ENCODE measurements around the gene BCL11B. TPM values are rescaled to one million over a fixed set of nuclear protein-coding genes. Genes with fewer than 3 reads are reported as not detected.

BCL11B gene
- total and polyA plus RNA-seq, 2 of the 8 experiments (the other 6 are each of a cell fraction or from before 2014, with no cell fraction given), result 0.63 to 5.9 TPM

GRCh38 chr14:99272899-99273765 lies 1.1 kb upstream of the BCL11B start:
- Histone ChIP-seq H2BK120ac (replicated peaks; ENCODE audit: low read depth, low read length) (no peak overlapping the region), H3K9ac (replicated peaks in 1 of 4; ENCODE audit: extremely low read depth in 1 of 4, low read depth in 3 of 4, low read length in 3 of 4) (no peak overlapping the region), H3K23ac (ENCODE audit: insufficient read length) (no peak overlapping the region), H3K18ac (ENCODE audit: extremely low read depth, low read length) (peak overlapping the region; percentile 66), H3K23me2 (ENCODE audit: low read depth, low read length) (peaks cover 24% of the 10 kb centered on the region), H4K20me1 (replicated peaks in 1 of 2; ENCODE audit: control insufficient read depth in 1 of 2, insufficient read depth in 2 of 2, low read length in 2 of 2) (no peaks in the 10 kb centered on the region), H3K4me3 (ENCODE audit: extremely low read depth in 1 of 4, insufficient read depth in 2 of 4, low read depth in 3 of 4, low read length in 4 of 4) (peak overlapping the region; percentile 55 to 76 (median 65)), H3K27ac (ENCODE audit: low read depth, low read length) (no peak overlapping the region), H2BK20ac (ENCODE audit: low read length) (no peak overlapping the region; the same call in 1 of the 2 replicates), H3K27me3 (replicated peaks in 1 of 4; ENCODE audit: control insufficient read depth in 3 of 4, extremely low read depth in 1 of 4, insufficient read depth in 3 of 4, low read length in 3 of 4) (peaks cover 0 to 15% (median 5%) of the 10 kb centered on the region in 4 experiments; a peak in 4 of 7 replicates), H3K79me1 (ENCODE audit: low read depth, low read length) (0 out of 2 replicates have a peak, but pooled peaks cover 3% of the 10 kb centered on the region), H2AK5ac (ENCODE audit: low read depth, low read length) (no peak overlapping the region), H4K91ac (replicated peaks; ENCODE audit: insufficient read length, low read length) (no peak overlapping the region), H3K4me2 (ENCODE audit: insufficient read depth in 1 of 2, low read depth in 2 of 2, low read length in 2 of 2) (peak overlapping the region; percentile 88 to 89), H3K14ac (ENCODE audit: insufficient read length) (no peak overlapping the region), H3K79me2 (ENCODE audit: control insufficient read depth in 1 of 2, insufficient read depth in 2 of 2, low read length in 2 of 2) (peaks cover 0 to 11% of the 10 kb centered on the region in 2 experiments; a peak in 1 of 4 replicates), H2BK12ac (ENCODE audit: low read depth, low read length) (no peak overlapping the region; the same call in 1 of the 2 replicates), H4K5ac (ENCODE audit: insufficient read length, low read depth, low read length) (no peak overlapping the region), H3K4me1 (replicated peaks in 1 of 4; ENCODE audit: control insufficient read depth in 3 of 4, insufficient read depth in 4 of 4, low read length in 3 of 4) (peaks cover 5 to 13% (median 10%) of the 10 kb centered on the region in 4 experiments), H2AFZ (ENCODE audit: low read length) (0 out of 2 replicates have a peak overlapping the region, but pooled peaks have one; percentile 2), H4K8ac (ENCODE audit: extremely low read depth, insufficient read depth, low read length) (peak overlapping the region; percentile 91), H3K36me3 (ENCODE audit: control insufficient read depth in 2 of 4, insufficient read depth in 4 of 4, low read length in 3 of 4) (no peaks in the 10 kb centered on the region), H3K9me3 (ENCODE audit: insufficient read depth in 2 of 2, low read depth in 1 of 2, low read length in 1 of 2) (no peaks in the 10 kb centered on the region), H2BK15ac (ENCODE audit: low read length) (no peak overlapping the region), H3K4ac (replicated peaks; ENCODE audit: insufficient read length, low read depth, low read length) (no peak overlapping the region), H2BK5ac (ENCODE audit: low read depth, low read length) (peak overlapping the region; percentile 60; the same call in 1 of the 2 replicates), H3K56ac (replicated peaks; ENCODE audit: insufficient read length, low read depth, low read length) (no peak overlapping the region)
- no peak for FAIRE-seq
- peak in 1 of 2 experiments; percentile 89 for DNase-seq (ENCODE audit: low read depth in 1 of 2, low spot score in 2 of 2)
- ChIA-PET CTCF (ENCODE audit: partially characterized antibody) (interaction anchor here (1.0 to 1.3 kb wide), 2 partner anchors 39 to 86 kb away, joined by 3 to 4 read pairs; no protein-coding TSS in a partner anchor), POLR2A (ENCODE audit: partially characterized antibody) (interaction anchor here (1.5 to 2.1 kb wide), 2 partner anchors 28 to 84 kb away, joined by 4 to 6 read pairs; no protein-coding TSS in a partner anchor)
- 1% methylated on average over 46 of the region's 53 CpGs; no CpG with 5 or more reads in 1 of the 2 experiments for WGBS, 2 experiments (ENCODE audit: extremely low coverage in 1 of 2, insufficient coverage in 1 of 2, insufficient read length in 1 of 2, insufficient replicate concordance in 2 of 2, low coverage in 1 of 2, low lambda C conversion rate in 2 of 2, missing lambda C conversion rate in 1 of 2)
- TF ChIP-seq MAX (IDR thresholded peaks at IDR 0.05), result peak; percentile 28; the same call in 1 of the 2 replicates
- 0 out of 4 replicates have a peak, but pooled peaks of 1 of the 2 experiments have one; percentile 51 for TF ChIP-seq SIN3A (conservative IDR thresholded peaks at IDR 0.05 in 1 of 2, IDR thresholded peaks at IDR 0.05 in 1 of 2; ENCODE audit: low read depth in 1 of 2, low read length in 2 of 2)
- TF ChIP-seq RXRA (IDR thresholded peaks at IDR 0.05; ENCODE audit: insufficient read depth, low read depth, low read length), result no peak
- peak; percentile 14 for TF ChIP-seq ASH2L (IDR thresholded peaks at IDR 0.05; ENCODE audit: low read length)
- peak; percentile 81 for TF ChIP-seq SAP30 (IDR thresholded peaks at IDR 0.05; ENCODE audit: insufficient read depth, insufficient replicate concordance, low read length)
- TF ChIP-seq RNF2 (IDR thresholded peaks at IDR 0.05; ENCODE audit: borderline replicate concordance, low read depth, low read length, missing control alignments, poor library complexity, severe bottlenecking), result peak; percentile 58
- no peak for TF ChIP-seq JUN (IDR thresholded peaks at IDR 0.05; ENCODE audit: low read depth, low read length)
- TF ChIP-seq EP300 (IDR thresholded peaks at IDR 0.05; ENCODE audit: borderline replicate concordance in 1 of 2, low read depth in 2 of 2, low read length in 2 of 2), result no peak

Measured in H1 (cell line).